ENCODE results near the gene CKMT2. TPM values are rescaled to one million over a fixed set of nuclear protein-coding genes. Genes with fewer than 3 reads are reported as not detected.

CKMT2 gene
- total RNA-seq, 4 donors from 2014 or later = 1.5 to 2.8 (median 2.4) TPM

GRCh38 chr5:81207009-81207408, 26.1 kb upstream of the CKMT2 start:
- no peak for TF ChIP-seq CTCF (IDR thresholded peaks at IDR 0.05; ENCODE audit: low read depth)

GRCh38 chr5:81208904-81209303, 24.2 kb upstream of the CKMT2 start:
- TF ChIP-seq CTCF (IDR thresholded peaks at IDR 0.05; ENCODE audit: low read depth) = no peak

GRCh38 chr5:81209386-81209785, 23.7 kb upstream of the CKMT2 start:
- no peak for TF ChIP-seq CTCF (IDR thresholded peaks at IDR 0.05; ENCODE audit: low read depth)

GRCh38 chr5:81209869-81210493, 23.1 kb upstream of the CKMT2 start:
- TF ChIP-seq CTCF (IDR thresholded peaks at IDR 0.05; ENCODE audit: low read depth) = no peak

- TF ChIP-seq CTCF (IDR thresholded peaks at IDR 0.05; ENCODE audit: low read depth) = no peak
These were observed 20.8 kb upstream of the CKMT2 start for GRCh38 chr5:81212211-81212751.

GRCh38 chr5:81213070-81213469, 20.1 kb upstream of the CKMT2 start:
- no peak for TF ChIP-seq CTCF (IDR thresholded peaks at IDR 0.05; ENCODE audit: low read depth)

- TF ChIP-seq CTCF (IDR thresholded peaks at IDR 0.05; ENCODE audit: low read depth) = no peak
These were observed 18.3 kb upstream of the CKMT2 start for GRCh38 chr5:81214848-81215247.
